Nucleus accumbens (tissue), 56 donors: ENCODE data around the gene ANKRD40.

Source experiments
- DNase-seq, 56 donors: peaks; one replicate each; lab custom pipeline; 2025; lab: John Stamatoyannopoulos, UW

The ANKRD40 gene

GRCh38 chr17:50657054-50657453 lies 50.7 kb downstream of the ANKRD40 start:
- DNase-seq, result no peak

- no peak for DNase-seq
These were observed 51.2 kb downstream of the ANKRD40 start for GRCh38 chr17:50656509-50656908.

- no peak for DNase-seq
These were observed 54.0 kb downstream of the ANKRD40 start for GRCh38 chr17:50653738-50654137.

- no peak for DNase-seq
These were observed 56.1 kb downstream of the ANKRD40 start for GRCh38 chr17:50651661-50652060.

GRCh38 chr17:50649042-50649908 lies 58.4 kb downstream of the ANKRD40 start:
- DNase-seq, result no peak

- DNase-seq, result no peak
These were observed 60.5 kb downstream of the ANKRD40 start for GRCh38 chr17:50647187-50647586.

- no peak for DNase-seq
These were observed 61.7 kb downstream of the ANKRD40 start for GRCh38 chr17:50645748-50646682.
